Measurements from ENCODE around the gene LCNL1. TPM values are rescaled to one million over a fixed set of nuclear protein-coding genes. Genes with fewer than 3 reads are reported as not detected.

The LCNL1 gene
- total and polyA plus RNA-seq, 2 of the 13 experiments (the other 11 are each of a cell fraction or from before 2014, with no cell fraction given): not detected

DNA sequence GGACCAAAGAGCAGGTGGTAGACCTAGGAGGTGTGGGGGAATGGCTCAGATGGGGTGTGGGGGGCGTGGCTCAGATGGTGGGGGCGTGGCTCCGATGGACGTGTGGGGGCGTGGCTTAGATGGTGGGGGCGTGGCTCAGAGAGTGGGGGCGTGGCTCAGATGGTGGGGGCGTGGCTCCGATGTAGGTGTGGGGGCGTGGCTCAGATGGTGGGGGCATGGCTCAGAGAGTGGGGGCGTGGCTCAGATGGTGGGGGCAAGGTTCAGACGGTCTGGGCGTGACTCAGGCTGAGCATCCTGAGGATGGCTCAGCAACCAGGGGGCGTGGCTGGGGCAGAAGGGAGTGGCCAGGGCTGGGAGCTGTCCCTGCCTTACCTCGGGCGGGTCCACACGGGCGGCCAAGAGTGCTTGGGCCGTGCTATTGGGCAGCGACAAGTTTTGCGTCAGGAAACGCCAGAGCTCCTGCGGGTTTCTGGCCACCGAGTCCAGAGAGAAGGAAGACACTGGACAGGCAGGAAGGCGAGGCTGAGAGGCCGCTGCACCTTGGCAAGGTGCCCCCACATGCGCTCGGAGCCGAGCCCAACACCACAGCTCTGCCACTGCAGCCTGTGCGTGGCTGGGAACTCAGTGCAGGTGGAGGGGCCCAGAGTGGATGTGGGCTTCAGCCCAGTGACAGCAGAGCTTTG, 39.3 kb downstream of the LCNL1 start:
- no peaks in the 10 kb centered on the region for H3K9me3 ChIP-seq (ENCODE audit: low read length)
- DNase-seq (ENCODE audit: low spot score): peak; percentile 88
- ATAC-seq: peak; percentile 84
- no peaks in the 10 kb centered on the region; a peak in 1 of 5 replicates for H3K27me3 ChIP-seq (ENCODE audit: control insufficient read depth in 1 of 2, insufficient read depth in 2 of 2, low read length in 2 of 2)
- peak; percentile 90 for FAIRE-seq
- intact Hi-C loops (cut with micrococcal nuclease; ENCODE audit: unreplicated experiment) (no loop called here), in situ Hi-C loops (cut with HindIII; ENCODE audit: extremely low pct_ligation_motif_present, low pct_unique_long_range_greater_than_20kb) (no loop called here)
- CTCF ChIA-PET (ENCODE audit: low intra/inter-chr PET ratio, low total read pairs): no interaction called here
- H3K4me3 ChIP-seq (replicated peaks in 1 of 3; ENCODE audit: insufficient read depth in 1 of 3, low read depth in 2 of 3, low read length in 3 of 3): no peak overlapping the region; a peak in 1 of 6 replicates
- H3K4me1 ChIP-seq (ENCODE audit: insufficient read depth, low read length): peaks cover 56% of the 10 kb centered on the region
- H3K4me2 ChIP-seq (ENCODE audit: low read depth, low read length): peak overlapping the region; percentile 45; the same call in 1 of the 2 replicates
- H2AFZ ChIP-seq (ENCODE audit: low read length): no peak overlapping the region
- no peaks in the 10 kb centered on the region for H4K20me1 ChIP-seq (ENCODE audit: insufficient read depth, low read length)
- peak overlapping the region; percentile 11; the same call in 1 of the 2 replicates for H3K9ac ChIP-seq (ENCODE audit: insufficient read depth, low read depth, low read length)
- no peaks in the 10 kb centered on the region for H3K79me2 ChIP-seq (ENCODE audit: insufficient read depth, low read length)
- H3K27ac ChIP-seq (ENCODE audit: extremely low read length, insufficient read depth, low read length): peak overlapping the region; percentile 36
- 31% methylated on average over 15 of the region's 30 CpGs for WGBS (ENCODE audit: low lambda C conversion rate)
- no peaks in the 10 kb centered on the region for H3K36me3 ChIP-seq (replicated peaks in 1 of 2; ENCODE audit: control insufficient read depth in 1 of 2, insufficient read depth in 2 of 2, low read length in 2 of 2)
- POLR2A ChIA-PET: interaction anchor here (0.7 to 1.7 kb wide), 8 partner anchors 10 to 222 kb away, joined by 3 to 6 read pairs (median 4); partner anchors contain the start of genes CLIC3, FUT7 and PAXX
- BruUV-seq (replicated peaks): no TSS peak
- TF ChIP-seq GTF3A (CRISPR knock-in tag; conservative IDR thresholded peaks at IDR 0.05) (no peak), ZFP1 (CRISPR knock-in tag; IDR thresholded peaks at IDR 0.05) (no peak), MTA1 (CRISPR knock-in tag; IDR thresholded peaks at IDR 0.05; ENCODE audit: borderline replicate concordance) (no peak; the same call in 1 of the 2 replicates), RFXAP (CRISPR knock-in tag; IDR thresholded peaks at IDR 0.05; ENCODE audit: borderline replicate concordance) (no peak), HNRNPL (IDR thresholded peaks at IDR 0.05; ENCODE audit: low read depth, low read length) (0 out of 2 replicates have a peak, but pooled peaks have one; percentile 71), GABPB1 (CRISPR knock-in tag; IDR thresholded peaks at IDR 0.05) (peak; percentile 24; the same call in 1 of the 2 replicates), RNF2 (conservative IDR thresholded peaks at IDR 0.05; ENCODE audit: low read depth) (no peak), ZNF550 (CRISPR knock-in tag; IDR thresholded peaks at IDR 0.05; ENCODE audit: borderline replicate concordance) (no peak), SAP130 (CRISPR knock-in tag; IDR thresholded peaks at IDR 0.05; ENCODE audit: low read depth) (peak; percentile 72), MED1 (CRISPR knock-in tag; IDR thresholded peaks at IDR 0.05) (peak; percentile 10; the same call in 1 of the 2 replicates), ZSCAN21 (CRISPR knock-in tag; IDR thresholded peaks at IDR 0.05; ENCODE audit: borderline replicate concordance) (0 out of 2 replicates have a peak, but pooled peaks have one; percentile 47), HNF4A (CRISPR knock-in tag; IDR thresholded peaks at IDR 0.05) (0 out of 2 replicates have a peak, but pooled peaks have one; percentile 17), MTF2 (CRISPR knock-in tag; IDR thresholded peaks at IDR 0.05; ENCODE audit: borderline replicate concordance) (no peak), AGO1 (IDR thresholded peaks at IDR 0.05; ENCODE audit: low read depth, low read length, poor library complexity, severe bottlenecking) (peak; percentile 6), U2AF2 (IDR thresholded peaks at IDR 0.05; ENCODE audit: low read depth, low read length) (no peak), YY1 (IDR thresholded peaks at IDR 0.05; ENCODE audit: insufficient read depth, insufficient replicate concordance, low read depth, low read length) (peak; percentile 22), NPAS2 (CRISPR knock-in tag; IDR thresholded peaks at IDR 0.05; ENCODE audit: borderline replicate concordance) (no peak), SP4 (CRISPR knock-in tag; IDR thresholded peaks at IDR 0.05) (peak; percentile 99)
- TF ChIP-seq, protein P1, sequence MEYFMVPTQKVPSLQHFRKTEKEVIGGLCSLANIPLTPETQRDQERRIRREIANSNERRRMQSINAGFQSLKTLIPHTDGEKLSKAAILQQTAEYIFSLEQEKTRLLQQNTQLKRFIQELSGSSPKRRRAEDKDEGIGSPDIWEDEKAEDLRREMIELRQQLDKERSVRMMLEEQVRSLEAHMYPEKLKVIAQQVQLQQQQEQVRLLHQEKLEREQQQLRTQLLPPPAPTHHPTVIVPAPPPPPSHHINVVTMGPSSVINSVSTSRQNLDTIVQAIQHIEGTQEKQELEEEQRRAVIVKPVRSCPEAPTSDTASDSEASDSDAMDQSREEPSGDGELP (IDR thresholded peaks at IDR 0.05; ENCODE audit: borderline replicate concordance, low read depth): peak; percentile 29; the same call in 1 of the 2 replicates
- TF ChIP-seq, protein P2, sequence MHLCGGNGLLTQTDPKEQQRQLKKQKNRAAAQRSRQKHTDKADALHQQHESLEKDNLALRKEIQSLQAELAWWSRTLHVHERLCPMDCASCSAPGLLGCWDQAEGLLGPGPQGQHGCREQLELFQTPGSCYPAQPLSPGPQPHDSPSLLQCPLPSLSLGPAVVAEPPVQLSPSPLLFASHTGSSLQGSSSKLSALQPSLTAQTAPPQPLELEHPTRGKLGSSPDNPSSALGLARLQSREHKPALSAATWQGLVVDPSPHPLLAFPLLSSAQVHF (CRISPR knock-in tag; IDR thresholded peaks at IDR 0.05): no peak
- TF ChIP-seq, protein P3, sequence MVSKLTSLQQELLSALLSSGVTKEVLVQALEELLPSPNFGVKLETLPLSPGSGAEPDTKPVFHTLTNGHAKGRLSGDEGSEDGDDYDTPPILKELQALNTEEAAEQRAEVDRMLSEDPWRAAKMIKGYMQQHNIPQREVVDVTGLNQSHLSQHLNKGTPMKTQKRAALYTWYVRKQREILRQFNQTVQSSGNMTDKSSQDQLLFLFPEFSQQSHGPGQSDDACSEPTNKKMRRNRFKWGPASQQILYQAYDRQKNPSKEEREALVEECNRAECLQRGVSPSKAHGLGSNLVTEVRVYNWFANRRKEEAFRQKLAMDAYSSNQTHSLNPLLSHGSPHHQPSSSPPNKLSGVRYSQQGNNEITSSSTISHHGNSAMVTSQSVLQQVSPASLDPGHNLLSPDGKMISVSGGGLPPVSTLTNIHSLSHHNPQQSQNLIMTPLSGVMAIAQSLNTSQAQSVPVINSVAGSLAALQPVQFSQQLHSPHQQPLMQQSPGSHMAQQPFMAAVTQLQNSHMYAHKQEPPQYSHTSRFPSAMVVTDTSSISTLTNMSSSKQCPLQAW (CRISPR knock-in tag; IDR thresholded peaks at IDR 0.05): 0 out of 2 replicates have a peak, but pooled peaks have one; percentile 34
